ENCODE data around the gene CNEP1R1.

CNEP1R1 gene

GRCh38 chr16:50017553-50017952, 7.5 kb upstream of the CNEP1R1 start:
- no peak for DNase-seq (ENCODE audit: low spot score)

GRCh38 chr16:50021544-50021943, 3.5 kb upstream of the CNEP1R1 start:
- no peak for DNase-seq (ENCODE audit: low spot score)

- no peak for DNase-seq (ENCODE audit: low spot score)
Measured at GRCh38 chr16:50023641-50024040, 1.4 kb upstream of the CNEP1R1 start.

GRCh38 chr16:50024207-50024606, 818 bp upstream of the CNEP1R1 start:
- no peak for DNase-seq (ENCODE audit: low spot score)

- DNase-seq (ENCODE audit: low spot score): no peak
Measured at GRCh38 chr16:50025537-50025931, 509 bp downstream of the CNEP1R1 start.

- DNase-seq (ENCODE audit: low spot score): no peak
Measured at GRCh38 chr16:50027829-50028228, 2.8 kb downstream of the CNEP1R1 start.

GRCh38 chr16:50035468-50035992, 10.5 kb downstream of the CNEP1R1 start:
- DNase-seq (ENCODE audit: low spot score): no peak

GRCh38 chr16:50036426-50036825, 11.4 kb downstream of the CNEP1R1 start:
- DNase-seq (ENCODE audit: low spot score): no peak

GRCh38 chr16:50037662-50038220, 12.7 kb downstream of the CNEP1R1 start:
- no peak for DNase-seq (ENCODE audit: low spot score)

- no peak for DNase-seq (ENCODE audit: low spot score)
Measured at GRCh38 chr16:50038286-50038685, 13.3 kb downstream of the CNEP1R1 start.

GRCh38 chr16:50038756-50039529, 13.9 kb downstream of the CNEP1R1 start:
- no peak for DNase-seq (ENCODE audit: low spot score)

GRCh38 chr16:50040018-50040417, 15.0 kb downstream of the CNEP1R1 start:
- DNase-seq (ENCODE audit: low spot score): no peak

- DNase-seq (ENCODE audit: low spot score): no peak
Measured at GRCh38 chr16:50040710-50041109, 15.7 kb downstream of the CNEP1R1 start.

- no peak for DNase-seq (ENCODE audit: low spot score)
Measured at GRCh38 chr16:50043358-50043757, 18.3 kb downstream of the CNEP1R1 start.

- no peak for DNase-seq (ENCODE audit: low spot score)
Measured at GRCh38 chr16:50045412-50045811, 20.4 kb downstream of the CNEP1R1 start.

GRCh38 chr16:50046853-50047252, 21.8 kb downstream of the CNEP1R1 start:
- DNase-seq (ENCODE audit: low spot score): no peak

- DNase-seq (ENCODE audit: low spot score): no peak
Measured at GRCh38 chr16:50047864-50048263, 22.8 kb downstream of the CNEP1R1 start.

GRCh38 chr16:50050802-50051201, 25.8 kb downstream of the CNEP1R1 start:
- DNase-seq (ENCODE audit: low spot score): no peak

- DNase-seq (ENCODE audit: low spot score): no peak
Measured at GRCh38 chr16:50056226-50056625, 31.2 kb downstream of the CNEP1R1 start.

GRCh38 chr16:50058091-50058771, 33.2 kb downstream of the CNEP1R1 start:
- no peak for DNase-seq (ENCODE audit: low spot score)

- no peak for DNase-seq (ENCODE audit: low spot score)
Measured at GRCh38 chr16:50059111-50059510, 34.1 kb downstream of the CNEP1R1 start.

GRCh38 chr16:50059669-50060068, 34.6 kb downstream of the CNEP1R1 start:
- no peak for DNase-seq (ENCODE audit: low spot score)

GRCh38 chr16:50061326-50061725, 36.3 kb downstream of the CNEP1R1 start:
- no peak for DNase-seq (ENCODE audit: low spot score)

Measured in hematopoietic multipotent progenitor cell treated with erythropoietin and hydrocortisone succinate and interleukin-3 and kit ligand, for 17 days (in vitro differentiated cells).